Measurements from ENCODE around the gene CTNNA2. TPM values are rescaled to one million over a fixed set of nuclear protein-coding genes. Genes with fewer than 3 reads are reported as not detected.

The CTNNA2 gene
- total and polyA plus RNA-seq, 12 donors = 0.09 to 0.57 (median 0.15) TPM; not detected in 9

GRCh38 chr2:79940364-79940763 lies 427.5 kb downstream of the CTNNA2 start:
- ATAC-seq (no peak), DNase-seq (no peak)
- Histone ChIP-seq H3K4me1 (peaks cover 0 to 9% (median 0%) of the 10 kb centered on the region in 9 donors), H3K27me3 (no peaks in the 10 kb centered on the region), H3K36me3 (no peaks in the 10 kb centered on the region), H3K27ac (no peak overlapping the region), H3K4me3 (no peak overlapping the region), H3K9me3 (no peaks in the 10 kb centered on the region)
- WGBS, 2 donors = 88 to 94% methylated on average over 2 of the region's 2 CpGs
- no peak for TF ChIP-seq CTCF (IDR thresholded peaks at IDR 0.05)
- intact Hi-C loops (cut with DNase I) = no loop called here

- no peak for DNase-seq
- 37 to 49% methylated on average over 2 of the region's 2 CpGs for WGBS, 2 donors
Observed at GRCh38 chr2:79941179-79941578, 428.3 kb downstream of the CTNNA2 start.

GRCh38 chr2:79944205-79944604 lies 431.4 kb downstream of the CTNNA2 start:
- Histone ChIP-seq H3K4me1 (peaks cover 0 to 8% (median 0%) of the 10 kb centered on the region in 9 donors), H3K9me3 (no peaks in the 10 kb centered on the region), H3K27ac (no peak overlapping the region), H3K4me3 (no peak overlapping the region), H3K36me3 (no peaks in the 10 kb centered on the region), H3K27me3 (no peaks in the 10 kb centered on the region)
- DNase-seq = no peak
- TF ChIP-seq CTCF (IDR thresholded peaks at IDR 0.05) = no peak
- ATAC-seq = no peak
- intact Hi-C loops (cut with DNase I) = no loop called here
- WGBS, 2 donors = 80 to 92% methylated on average over 1 of the region's 1 CpG

More at GRCh38 chr2:79941179-79941578, 428.3 kb downstream of the CTNNA2 start:
- no peak overlapping the region for H3K27ac ChIP-seq
- no peak for TF ChIP-seq CTCF (IDR thresholded peaks at IDR 0.05)
- H3K36me3 ChIP-seq = no peaks in the 10 kb centered on the region
- H3K4me3 ChIP-seq = no peak overlapping the region
- H3K9me3 ChIP-seq = no peaks in the 10 kb centered on the region
- no peaks in the 10 kb centered on the region for H3K27me3 ChIP-seq
- peaks cover 0 to 8% (median 0%) of the 10 kb centered on the region in 9 donors for H3K4me1 ChIP-seq
- peak in 1 of 8 donors; percentile 41 for ATAC-seq
- intact Hi-C loops (cut with DNase I) = no loop called here

GRCh38 chr2:79945653-79946445 lies 433.0 kb downstream of the CTNNA2 start:
- intact Hi-C loops (cut with DNase I) = no loop called here
- DNase-seq = peak in 1 of 2 donors; percentile 8
- Histone ChIP-seq H3K27me3 (no peaks in the 10 kb centered on the region), H3K27ac (no peak overlapping the region), H3K9me3 (no peaks in the 10 kb centered on the region), H3K4me3 (no peak overlapping the region), H3K36me3 (no peaks in the 10 kb centered on the region), H3K4me1 (peaks cover 0 to 8% (median 0%) of the 10 kb centered on the region in 9 donors)
- peak in 7 of 8 donors; percentile 52 to 78 (median 71) for ATAC-seq
- no peak for TF ChIP-seq CTCF (IDR thresholded peaks at IDR 0.05)
- WGBS, 2 donors = 68 to 71% methylated on average over 5 of the region's 5 CpGs

Data from heart right ventricle (tissue), 16 donors.